HG02852 (cell line): ENCODE measurements around the gene PPP2R2D.

ENCODE experiments used
- ATAC-seq: cut with Tn5 transposase; IDR thresholded peaks from one replicate; pipeline ENCODE4 v1.9.1; 2021; ENCODE audit warnings: mild to moderate bottlenecking, moderate library complexity; ENCODE audit not compliant: unreplicated experiment

PPP2R2D gene

DNA sequence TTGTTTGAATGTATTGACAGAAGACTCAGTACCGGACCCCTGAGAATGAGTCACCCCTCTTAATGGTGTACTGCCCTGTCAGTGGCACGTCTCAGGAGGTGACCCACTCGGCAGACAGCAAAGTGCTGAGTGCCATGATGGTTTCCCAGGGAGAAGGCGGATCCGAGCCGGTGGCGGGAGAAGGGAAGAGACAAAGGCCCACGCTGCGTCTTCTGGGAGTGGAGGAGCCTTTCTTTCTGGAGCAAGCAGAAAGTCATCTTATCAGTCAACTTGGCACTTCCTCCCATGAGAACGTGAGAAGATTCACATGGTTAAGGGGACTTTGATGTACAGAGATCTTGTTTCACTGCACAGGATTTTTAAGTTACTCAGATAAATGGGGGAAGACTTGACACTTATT lies 14.6 kb upstream of the PPP2R2D start:
- no peak for ATAC-seq

DNA sequence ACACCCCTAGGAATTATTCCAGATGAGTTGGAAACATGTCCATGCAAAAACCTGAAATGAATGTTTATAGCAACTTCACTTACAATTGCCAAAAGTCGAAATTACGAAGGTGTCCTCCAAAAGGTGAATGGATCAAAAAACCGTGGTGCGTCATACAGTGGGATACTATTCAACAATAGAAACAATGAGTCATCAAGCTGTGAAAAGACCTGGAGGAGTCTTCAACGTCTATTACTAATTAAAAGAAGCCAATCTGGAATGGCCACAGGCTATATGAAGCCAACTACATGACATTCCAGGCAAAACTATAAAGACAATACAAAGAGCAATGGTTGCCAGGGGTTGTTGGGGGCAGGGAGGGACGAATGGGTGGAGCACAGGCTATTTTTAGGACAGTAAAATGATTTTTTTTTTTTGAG lies 12.6 kb upstream of the PPP2R2D start:
- no peak for ATAC-seq

DNA sequence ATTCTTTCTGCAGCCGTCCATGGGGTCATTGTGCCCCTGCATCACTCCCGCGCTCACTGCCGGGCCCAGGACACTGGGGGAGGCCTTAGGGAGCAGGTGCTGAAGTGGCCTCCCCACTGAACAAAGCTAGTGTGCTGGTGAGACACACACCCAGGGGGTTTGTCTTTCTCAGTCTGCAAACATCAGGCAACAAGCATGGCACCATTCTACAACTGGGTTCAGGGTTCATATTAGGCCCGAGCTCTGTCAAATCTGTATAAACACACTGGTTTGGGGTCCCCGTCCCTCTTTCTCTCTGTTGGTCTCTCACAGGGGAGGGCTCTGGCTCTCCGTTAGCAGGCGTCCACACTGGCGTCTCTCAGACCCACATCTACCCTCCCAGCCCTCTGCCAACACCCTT lies 11.1 kb upstream of the PPP2R2D start:
- no peak for ATAC-seq

DNA sequence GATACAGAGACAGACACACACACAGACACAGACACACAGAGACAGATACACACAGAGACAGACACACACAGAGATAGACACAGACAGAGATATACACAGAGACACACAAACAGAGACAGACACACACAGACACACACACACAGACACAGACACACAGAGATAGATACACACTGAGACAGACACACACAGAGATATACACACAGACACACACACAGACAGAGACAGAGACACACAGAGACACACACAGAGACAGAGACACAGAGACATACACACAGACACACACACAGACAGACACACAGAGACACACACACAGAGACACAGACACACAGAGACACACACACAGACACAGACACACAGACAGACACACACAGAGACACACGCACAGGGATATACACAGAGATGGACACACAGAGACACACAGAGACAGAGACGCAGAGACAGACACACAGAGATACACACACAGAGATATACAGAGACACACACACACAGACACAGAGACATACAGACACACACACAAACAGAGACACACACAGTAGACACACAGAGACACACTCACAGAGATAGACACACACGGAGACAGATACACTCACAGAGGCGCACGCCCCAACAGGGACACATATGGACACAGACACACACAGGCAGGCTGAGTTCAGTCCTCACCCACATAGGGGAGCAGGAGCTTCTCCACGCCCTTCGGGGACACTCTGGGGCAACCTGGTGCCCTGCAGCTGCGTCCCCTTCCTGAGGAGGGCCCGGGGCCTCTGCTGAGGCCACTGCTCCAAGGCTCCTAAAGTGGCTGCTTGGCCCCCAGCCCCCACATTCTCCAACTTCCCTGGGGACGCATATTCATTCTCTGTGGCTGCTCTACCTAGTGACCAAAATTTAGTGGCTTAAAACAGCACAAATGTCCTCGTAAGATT lies 10.3 kb upstream of the PPP2R2D start:
- no peak for ATAC-seq

DNA sequence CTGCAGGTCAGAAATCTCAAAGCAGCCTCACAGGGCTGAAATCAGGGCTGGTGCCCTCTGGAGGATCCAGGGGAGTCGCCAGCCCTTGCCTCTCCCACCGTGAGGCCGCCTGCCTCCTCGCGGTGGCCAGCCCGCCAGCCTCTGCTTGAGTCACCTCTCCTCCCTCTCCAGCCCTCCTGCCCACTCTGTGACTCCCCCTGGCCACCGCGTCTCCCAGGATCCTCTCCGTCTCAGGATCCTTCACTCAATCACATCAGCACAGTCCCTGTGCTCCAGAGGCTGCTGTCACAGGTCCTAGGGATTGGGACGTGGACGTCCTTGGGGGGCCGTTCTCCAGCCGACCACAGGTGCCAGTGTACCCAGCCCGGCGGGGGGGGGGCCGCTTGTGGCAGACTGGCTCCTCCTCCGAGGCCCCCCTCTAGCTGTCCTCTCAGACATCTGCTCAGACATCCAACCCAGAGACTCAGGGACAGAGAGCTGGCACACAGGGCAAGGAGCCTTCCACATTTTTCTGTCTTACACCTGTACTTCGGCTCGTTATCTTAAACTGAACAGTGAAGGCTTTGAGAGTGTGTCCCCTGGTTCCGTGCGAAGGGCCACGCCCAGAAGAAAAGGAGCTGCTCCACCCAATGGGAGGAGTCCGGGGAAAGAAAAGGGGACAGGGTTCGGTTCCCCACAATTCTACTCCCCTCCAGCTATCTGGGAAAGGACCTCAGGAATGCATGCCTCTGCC lies 9.4 kb upstream of the PPP2R2D start:
- ATAC-seq = no peak

DNA sequence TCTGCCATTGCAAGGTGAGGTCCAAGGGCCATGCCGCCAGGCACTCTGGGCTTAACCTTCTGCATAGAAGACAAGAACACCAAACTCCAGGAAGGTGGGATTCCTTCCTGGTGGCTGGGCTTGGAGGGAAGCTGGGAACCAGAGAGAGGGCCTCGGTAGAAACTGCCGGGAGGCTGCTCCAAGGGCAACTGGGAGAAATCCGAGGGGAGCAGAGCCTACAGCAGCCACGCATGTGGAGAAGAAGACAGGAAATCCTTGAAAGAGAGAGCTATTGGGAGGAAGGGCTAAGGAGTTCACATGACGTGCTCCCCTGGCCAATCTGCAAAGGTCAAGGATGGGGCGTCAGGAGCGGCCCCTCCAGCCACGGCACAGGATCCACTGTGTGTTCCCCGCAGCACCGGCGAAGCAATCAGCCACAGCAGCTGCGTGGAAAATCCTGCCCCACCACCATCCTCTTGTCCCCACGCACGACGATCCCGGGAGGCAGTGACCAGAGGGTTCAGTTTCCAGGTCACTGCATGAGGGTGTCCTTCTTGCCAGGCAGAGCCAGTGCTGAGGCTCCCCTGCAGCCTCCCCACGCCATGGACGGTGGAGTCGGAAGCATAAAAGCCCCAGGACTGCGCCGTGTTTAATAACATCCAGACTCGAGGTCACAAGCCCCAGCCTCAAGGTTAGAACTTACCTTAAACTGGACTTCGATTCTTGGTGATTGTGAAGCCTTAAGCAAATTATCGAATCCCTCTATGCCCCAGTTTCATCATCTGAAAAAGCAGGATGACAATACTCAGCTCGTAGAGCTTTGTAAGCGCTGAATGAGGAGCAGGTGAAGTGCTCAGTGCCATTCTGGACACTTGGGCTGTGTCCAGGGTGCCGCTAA lies 8.6 kb upstream of the PPP2R2D start:
- ATAC-seq = no peak

DNA sequence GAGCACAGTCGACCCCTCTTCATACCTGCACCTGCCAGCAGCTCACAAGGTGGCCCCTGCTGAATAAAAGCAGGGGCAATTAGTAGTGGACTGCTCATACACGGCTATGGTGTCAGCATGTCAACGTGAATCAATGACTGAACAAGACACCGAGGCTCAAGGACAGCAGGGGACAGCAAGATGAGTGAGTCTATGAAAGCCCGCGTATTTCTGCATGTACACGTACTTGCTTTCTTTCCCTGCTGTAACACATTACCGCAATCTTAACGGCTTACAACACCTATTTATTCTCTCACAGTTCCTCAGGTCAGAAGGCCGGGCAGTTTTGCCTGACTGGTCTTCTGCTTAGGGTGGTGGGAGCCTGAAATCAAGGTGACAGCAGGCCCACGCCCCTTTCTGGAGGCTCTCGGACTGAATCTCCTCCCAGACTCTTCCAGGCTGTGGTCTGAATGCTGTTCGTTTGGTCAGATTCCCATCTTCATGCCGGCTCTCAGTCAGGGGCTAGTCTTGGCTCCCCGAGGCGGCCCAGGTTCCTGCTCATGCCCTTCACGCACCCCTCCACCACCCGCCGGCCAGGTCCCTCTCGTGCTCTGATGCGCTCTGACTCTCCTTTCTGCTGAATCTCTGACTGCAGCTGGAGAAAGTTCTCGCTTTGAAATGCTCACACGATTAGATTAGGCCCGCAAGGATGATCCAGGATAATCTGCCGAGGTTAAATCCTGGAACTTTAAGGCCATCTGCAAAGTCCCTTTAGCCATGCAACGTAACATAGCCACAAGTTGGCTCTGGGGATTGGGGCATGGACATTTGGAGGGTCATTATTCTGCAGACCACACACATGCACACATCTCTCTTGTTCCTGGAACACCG lies 7.8 kb upstream of the PPP2R2D start:
- ATAC-seq = no peak

DNA sequence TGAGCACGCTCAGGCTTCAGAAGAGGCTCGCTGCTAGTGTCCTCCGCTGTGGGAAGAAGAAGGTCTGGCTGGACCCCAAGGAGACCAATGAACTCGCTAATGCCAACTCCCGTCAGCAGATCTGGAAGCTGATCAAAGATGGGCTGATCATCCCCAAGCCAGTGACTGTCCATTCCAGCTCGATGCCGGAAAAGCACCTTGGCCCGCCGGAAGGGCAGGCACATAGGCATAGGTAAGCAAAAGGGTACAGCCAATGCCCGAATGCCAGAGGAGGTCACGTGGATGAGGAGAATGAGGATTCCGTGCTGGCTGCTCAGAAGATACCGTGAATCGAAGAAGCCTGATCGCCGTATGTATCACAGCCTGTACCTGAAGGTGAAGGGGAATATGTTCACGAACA lies 5.7 kb upstream of the PPP2R2D start:
- no peak for ATAC-seq

DNA sequence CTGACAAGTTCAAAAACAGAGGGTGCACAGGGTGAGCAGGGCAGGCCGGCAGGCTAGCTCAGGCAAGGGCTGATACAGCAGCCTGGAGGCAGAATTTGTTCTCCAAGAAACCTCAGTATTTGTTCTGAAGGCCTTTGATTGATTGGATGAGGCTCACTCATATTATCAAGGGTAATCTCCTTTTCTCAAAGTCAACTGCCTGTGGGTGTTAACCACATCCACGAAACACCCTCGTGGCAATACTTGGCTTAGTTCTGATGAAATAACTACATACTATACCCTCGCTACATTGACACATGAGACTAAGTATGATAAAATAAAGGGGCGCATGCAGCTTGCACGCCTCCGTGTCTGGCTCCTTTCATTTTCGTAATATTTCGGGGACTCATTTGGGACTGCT lies 4.4 kb upstream of the PPP2R2D start:
- no peak for ATAC-seq

DNA sequence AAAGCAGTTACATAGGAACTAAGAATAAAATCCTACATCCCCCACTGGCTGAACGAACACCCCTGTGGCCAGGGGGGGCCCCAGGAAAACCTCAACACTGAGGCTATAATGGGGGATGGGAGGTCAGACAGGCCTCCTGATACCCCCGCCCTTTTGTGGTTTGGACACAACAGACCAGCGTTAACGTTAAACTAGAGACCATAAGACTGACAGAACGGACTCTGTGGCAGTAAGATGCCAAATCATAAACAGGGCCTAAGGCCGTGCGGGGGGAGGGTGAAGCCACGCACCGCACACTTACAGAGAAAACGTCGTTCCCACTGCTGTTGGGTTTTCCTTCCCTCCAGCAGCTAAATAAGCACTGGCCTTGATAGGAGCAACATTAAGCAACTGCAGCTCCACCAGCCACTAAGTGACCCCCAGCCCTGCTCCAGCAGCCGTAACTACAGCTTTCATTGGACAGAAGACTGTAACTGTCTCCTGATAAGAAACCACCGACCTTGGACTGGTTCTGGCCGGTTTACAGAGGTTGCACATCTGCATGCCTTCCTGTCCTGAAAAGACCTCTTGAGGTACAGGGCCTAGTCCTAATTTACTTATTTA lies 3.4 kb upstream of the PPP2R2D start:
- no peak for ATAC-seq

DNA sequence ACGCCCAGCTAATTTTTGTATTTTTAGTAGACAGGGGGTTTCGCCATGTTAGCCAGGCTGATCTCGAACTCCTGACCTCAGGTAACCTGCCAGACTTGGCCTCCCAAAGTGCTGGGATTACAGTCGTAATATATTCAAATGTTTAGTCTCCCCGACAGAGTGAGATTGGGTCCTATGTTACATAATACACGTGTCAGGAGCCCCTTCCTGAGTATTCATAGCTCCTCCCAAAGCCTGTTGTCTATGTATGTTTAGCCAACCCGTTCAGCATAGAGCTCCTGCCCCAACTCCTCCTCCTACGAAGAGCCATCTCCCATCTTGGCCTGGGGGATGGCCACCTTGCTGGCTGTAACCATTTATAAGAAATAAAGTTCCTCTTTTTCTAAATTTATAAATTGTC lies 2.7 kb upstream of the PPP2R2D start:
- no peak for ATAC-seq

DNA sequence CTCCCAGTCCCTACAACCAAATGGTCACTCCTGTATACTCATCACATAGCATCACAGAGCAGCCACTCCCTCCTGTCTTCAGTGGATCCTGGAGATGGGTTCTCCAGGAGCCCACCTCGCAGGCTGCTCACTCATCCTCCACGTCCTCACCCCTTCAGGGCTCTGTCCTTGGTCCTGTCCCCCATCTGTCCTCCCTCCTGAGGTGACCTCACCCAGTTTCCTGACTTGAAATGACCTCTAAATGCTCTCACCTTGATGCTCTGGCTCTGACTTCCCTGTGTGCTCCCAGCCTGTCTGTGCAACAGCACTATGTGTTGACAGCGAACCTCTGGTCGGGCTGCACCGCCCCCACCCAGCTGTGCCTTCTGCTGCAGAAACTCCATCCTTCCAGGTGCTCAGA lies 2.1 kb upstream of the PPP2R2D start:
- no peak for ATAC-seq

DNA sequence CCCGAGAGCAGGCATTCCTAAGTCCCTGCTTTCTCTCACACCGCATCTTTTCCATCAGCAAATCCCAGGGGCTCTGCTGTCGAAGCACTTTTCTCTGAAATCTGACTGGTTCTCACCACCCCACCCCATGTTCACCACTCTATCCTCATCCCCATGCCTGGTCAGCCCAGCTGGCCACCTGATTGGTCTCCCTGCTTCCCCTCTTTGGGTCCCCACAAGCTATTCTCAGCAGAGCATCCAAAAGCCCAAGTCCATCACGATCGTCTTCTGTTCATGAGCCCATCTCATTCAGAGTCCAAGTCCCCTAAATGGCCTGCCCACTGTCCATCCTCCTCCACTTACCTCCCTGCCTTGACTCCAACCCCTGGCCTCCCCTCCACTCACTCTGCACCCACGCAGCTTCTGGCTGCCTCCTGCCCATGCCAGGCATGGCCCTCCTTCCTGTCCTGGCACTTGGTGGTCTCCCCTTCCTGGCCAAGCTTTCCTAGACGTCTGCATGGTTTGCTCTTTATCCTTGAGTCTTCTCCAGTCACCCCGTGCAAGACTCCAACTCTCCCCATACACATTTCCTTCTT lies 1.6 kb upstream of the PPP2R2D start:
- no peak for ATAC-seq

DNA sequence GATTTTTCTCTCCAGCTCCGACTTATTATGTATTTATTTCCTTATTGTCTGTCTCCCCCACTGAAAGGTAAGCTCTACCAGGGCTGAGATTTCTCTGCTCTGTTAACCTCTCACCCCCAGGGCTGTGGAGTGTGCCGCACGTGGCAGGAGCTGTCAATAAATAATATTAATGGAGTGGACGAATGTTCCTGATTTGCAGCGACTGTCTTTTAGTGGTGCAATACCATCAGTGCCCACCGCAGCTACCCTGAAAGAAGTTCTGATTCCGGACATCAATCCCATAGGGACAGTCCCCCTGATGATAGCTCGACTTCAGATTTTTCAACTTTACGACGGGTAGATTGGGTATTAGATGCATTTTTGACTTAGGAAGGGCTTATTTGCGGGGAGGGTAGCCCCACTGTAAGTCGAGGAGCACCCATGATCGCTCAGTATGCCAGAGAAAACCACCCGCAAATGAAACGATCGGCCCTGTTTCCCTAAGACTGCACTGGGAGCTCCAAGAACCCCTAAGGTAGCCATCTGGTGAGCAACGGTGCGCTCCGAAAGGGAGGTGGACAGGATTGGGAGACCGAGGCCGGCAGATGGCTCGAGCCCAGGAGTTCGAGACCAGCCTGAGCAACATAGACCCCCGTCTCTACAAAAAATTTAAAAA lies 986 bp upstream of the PPP2R2D start:
- ATAC-seq = no peak

DNA sequence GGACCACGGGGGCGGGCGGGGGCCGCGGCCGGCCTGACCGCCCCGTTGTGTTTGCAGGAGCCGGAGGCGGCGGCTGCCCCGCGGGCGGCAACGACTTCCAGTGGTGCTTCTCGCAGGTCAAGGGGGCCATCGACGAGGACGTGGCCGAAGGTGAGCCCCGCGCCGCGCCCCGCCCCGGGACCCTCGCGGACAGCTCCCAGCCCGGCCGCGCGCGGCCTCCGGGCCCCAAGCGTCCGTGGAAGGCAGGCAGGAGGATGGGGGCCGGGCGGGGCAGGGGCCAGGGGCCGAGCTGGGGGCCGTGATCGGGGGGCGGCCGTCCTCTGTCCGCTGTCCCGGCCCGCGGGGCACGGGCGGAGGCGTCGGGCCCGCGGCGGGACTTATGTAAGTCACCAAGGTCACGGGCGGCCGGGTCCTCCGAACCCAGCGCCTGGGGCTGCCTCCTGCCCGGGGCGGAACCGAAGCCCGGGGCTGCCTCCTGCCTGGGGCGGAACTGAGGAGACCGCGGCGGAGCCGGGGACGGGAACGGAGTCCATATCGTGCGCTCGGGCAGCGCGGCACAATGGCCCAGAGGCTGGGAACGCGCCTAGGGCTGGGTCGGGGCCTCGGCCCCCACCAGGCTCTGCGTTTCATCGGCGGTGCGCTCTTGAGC lies 497 bp downstream of the PPP2R2D start:
- ATAC-seq = peak; percentile 36

DNA sequence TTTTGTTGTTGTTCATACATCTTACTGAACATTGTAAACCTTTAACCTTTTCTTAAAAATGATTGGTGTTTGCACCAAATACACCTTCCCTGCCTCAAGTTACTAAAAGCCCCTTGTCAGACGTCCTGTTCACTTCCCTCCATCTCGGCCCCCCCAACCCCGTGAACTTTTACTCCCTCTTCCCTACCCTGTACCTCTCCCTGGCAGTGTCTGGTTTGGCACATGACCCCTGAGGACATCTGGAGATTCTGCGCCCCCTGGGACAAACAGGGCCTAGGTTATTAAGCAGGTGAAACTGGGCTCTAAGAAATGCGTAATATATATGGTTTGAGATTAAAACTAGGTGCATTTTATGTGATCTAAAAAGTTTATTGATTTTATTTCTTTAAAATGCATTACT lies 1.4 kb downstream of the PPP2R2D start:
- ATAC-seq = no peak

DNA sequence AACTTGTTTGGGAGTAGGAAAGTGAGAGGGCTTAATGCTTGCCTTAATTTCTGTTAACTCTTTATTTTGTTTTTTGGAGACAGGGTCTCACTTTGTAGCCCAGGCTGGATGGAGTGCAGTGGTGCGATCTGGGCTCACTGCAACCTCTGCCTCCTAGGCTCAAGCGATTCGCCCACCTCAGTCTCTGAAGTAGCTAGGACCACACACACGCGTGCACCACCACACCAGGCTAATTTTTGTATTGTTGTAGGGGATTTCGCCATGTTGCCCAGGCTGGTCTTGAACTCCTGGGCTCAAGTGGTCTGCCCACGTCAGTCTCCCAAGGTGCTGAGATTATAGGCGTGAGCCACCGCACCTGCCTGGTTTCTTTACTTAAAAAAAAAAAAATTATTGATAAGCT lies 1.9 kb downstream of the PPP2R2D start:
- no peak for ATAC-seq

DNA sequence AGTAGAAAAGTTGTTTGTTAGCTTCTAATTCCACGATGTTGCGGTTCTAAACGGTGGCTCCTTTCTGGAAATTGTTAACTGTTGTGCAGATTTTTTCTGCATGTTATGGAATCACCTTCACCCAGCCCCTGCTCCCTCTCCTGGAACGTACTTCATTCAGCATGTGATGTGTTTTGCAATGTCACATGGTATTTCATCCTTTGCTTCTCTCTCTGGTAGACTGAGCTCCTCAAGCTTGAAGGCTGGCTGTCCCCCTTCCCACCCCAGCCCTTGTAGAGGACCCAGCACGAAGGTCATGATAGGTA lies 4.4 kb downstream of the PPP2R2D start:
- no peak for ATAC-seq
